HG03442 (cell line): ENCODE data around the gene EXPH5.

ENCODE experiments used
- ATAC-seq: cut with Tn5 transposase; IDR thresholded peaks from one replicate; pipeline ENCODE4 v1.9.1; 2021; ENCODE audit warnings: mild to moderate bottlenecking, moderate library complexity; ENCODE audit not compliant: unreplicated experiment

The EXPH5 gene

DNA sequence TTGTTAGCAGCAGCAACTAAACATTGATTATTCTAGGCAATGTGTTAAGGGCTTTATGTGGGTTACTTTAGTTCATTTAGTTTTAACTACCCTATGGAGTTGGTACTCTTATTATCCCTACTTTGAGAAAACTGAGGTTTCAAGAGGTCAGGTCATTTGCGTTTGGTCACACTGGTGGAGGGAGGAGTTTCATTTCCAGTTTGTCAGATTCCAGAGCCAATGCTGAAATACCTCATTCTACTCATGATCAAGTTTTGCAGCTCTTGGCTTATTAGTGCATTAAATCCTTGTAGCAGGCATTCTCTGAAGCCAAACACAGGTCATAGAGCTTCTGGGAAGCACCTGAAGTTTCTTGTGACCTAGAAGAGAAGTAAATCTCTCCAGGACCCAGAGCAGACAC lies 71.2 kb downstream of the EXPH5 start:
- no peak for ATAC-seq

DNA sequence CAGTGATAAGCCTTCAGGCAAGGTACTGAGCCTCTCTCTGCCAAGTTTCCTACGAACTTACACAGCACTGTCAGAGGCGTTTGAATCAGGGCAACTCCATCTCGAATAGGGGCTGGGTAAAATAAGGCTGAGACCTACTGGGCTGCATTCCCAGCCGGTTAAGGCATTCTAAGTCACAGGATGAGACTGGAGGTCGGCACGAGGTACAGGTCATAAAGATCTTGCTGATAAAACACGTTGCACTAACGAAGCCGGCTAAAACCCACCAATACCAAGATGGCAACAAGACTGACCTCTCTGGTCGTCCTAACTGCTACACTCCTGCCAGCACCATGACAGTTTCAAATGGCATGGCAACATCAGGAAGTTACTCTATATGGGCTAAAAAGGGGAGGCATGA lies 75.0 kb downstream of the EXPH5 start:
- ATAC-seq, result no peak

DNA sequence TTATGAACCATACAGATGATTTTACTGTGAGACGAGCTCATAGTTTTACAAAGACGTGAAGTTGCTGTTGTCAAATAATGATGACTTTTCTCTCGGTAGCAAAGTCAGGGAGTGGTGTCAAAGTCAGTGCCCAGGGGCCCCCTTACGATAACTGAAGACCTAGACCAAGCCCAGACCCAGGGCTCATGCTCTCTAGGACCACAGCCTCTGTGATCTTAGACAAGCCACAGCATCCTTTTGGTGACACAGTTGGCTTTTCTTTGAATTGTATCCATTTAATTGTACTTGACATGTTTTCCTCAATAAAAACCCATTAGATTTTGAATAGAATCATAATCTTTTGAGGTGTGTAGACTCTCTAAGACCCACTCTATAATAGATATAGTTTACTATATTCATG lies 77.4 kb downstream of the EXPH5 start:
- ATAC-seq, result no peak

DNA sequence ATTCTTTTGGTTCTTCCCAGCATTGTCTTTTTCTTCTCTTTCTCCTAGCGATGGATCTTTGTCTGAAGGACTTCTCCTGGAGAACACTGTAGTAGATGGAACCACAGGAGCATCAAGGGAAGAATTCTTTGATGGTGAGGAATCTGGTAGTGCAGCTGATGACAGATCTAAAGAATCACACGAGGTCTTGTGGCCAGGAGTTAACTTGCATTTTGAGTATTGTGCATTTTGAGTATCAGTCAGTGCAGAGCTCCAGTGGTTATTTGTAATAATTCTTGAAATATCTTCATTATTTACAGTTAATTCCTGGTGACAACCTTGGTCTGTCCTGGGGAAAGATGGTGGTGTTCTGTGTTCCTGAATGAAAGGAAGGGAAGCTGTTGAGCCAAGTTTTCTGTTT lies 80.9 kb downstream of the EXPH5 start:
- no peak for ATAC-seq

DNA sequence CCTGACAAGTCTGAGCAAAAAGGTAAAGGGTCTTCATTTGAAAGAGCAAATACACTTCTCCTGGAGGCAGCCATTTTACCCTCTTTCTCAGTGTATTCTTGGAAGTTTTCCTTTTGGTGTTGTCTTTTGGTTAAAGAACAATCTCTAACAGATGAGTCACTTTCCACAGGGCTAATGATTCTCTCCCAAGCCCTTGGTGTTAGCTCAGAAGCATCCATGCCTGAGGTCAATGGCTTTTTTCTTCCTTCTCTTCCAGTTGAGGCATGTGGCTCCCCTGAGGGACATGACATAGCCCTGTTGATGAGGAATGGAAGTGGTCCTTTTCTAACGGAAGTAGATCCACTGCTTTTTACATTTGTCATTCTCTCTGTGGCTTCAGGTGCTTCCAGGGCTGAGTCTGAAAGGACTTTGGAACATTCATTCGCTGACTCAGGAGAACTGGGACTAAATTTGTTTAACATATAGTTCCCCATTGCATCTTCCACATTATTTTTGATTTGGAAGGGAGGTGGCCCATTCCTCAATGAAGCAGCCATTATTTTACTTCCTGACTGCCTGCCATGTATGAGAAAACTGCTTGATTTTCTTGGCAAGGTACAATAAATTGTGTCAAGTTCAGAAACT lies 81.6 kb downstream of the EXPH5 start:
- no peak for ATAC-seq

DNA sequence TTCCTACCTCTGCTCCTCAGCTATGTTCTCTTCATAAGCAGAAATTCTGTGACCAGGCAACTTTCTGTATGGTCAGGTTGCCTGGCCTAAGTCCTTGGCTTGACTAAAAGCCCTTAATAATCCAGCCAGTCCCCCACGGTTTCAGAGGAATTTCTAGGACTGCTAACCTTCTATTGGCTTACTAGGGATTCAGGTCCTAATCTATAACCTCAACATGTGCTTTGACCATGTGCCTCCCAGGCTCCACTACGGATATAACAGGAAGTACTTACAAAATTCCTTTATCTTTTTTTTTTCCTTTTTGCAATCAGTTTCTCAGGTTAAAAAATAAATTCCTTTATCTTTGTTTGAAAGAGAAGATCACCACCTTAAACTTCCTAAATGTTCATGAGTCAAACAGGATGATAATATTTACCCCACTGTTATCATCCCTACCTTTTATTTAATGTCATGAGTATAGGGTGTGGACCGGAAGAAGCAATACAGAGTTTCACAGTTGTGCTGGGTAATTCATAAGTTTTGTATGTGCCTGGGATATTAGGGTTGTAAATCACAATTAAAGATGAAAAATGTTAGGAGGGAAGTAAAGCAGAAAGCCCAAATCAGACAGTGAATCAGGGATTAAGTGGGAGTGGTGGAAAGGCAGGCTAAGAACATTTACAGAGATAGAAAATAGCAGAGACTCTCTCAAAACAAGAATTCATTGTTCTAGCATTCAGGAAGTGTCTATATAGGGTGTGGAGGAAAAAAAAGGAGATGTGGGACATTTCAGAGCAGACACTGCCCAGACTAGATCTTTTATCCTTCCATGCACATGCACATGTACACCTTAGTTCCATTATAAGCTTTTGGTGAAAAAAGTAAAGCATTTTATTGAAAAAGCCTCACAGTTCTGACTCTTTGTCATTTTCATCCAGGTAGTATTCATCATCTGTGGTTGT lies 84.6 kb downstream of the EXPH5 start:
- no peak for ATAC-seq

DNA sequence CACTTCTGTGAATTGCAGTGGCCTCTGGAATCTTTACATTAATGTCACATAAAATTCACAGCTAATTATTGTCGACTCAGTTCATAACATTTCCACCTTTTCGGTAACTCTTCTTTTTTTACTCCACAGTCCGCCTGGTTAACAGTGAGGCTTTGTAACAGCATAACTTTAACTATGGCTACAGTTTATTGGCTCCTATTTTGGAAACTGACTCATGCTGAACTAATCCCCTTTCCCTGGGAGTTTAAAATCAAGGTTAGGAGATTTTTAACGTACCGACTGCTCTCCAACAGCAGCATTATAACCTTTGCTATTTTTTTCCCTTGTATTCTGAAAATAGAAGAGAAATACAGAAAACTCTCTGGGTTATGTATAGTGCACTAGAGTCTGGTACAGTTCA lies 92.2 kb downstream of the EXPH5 start:
- ATAC-seq, result no peak

DNA sequence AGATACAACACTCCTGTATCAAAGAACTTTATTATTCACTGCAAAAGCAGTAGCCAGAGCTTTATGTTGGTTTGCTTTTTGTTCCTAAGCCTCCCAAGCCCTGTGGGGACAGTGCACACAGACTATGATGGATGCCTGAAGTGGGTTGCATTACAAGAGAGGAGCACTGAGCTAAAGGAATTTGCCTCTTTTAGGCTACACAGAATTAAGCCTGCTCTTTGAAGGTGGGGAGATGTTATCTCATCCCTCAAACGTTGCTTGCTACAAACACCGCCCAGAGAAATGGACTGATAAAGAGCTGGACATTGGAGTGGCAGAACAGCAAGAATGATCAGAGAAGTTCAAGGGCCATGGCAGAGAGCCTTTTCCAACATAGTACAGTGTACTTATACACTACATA lies 92.8 kb downstream of the EXPH5 start:
- no peak for ATAC-seq

DNA sequence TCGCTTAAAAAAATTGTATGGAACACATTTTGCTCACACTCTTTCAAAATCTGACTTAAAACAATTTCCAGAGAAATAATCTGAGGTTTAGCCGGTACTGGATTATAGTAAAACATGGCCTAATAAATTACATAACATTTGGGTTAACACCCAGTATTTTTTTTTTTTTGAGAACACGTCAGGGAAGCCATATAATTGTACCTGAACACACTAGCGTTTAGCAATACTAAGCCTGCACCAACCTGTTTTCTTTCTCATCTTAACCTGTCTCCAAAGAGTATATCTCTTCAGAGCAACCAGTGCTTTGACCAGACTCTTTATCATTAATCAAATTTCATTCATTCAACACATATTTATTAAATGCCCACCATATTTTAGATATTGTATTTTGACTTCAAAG lies 93.4 kb downstream of the EXPH5 start:
- ATAC-seq, result no peak

DNA sequence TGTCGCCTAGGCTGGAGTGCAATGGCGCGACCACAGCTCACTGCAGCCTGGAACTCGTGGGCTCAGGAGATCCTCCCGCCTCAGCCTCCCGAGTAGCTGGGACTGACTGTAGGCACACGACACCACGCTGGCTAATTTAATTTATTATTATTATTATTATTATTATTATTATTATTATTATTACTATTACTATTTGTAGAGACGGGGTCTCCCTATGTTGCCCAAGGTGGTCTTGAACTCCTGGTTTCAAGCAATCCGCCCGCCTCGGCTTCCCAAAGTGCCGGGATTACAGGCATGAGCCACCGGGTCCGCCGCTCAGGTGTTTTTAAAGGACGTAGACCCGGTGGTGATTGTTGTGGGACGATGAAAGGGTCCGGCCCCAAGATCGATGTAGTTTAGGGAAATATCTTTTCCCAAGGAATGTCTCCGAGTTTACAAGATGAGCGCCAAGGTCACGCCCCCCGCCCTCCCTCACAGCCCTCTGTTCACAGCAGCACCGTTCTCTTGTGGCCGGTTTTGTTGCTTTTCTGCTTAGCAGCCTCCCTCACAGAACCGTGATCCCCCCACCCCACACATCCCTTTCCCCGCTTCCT lies 94.7 kb downstream of the EXPH5 start:
- no peak for ATAC-seq

DNA sequence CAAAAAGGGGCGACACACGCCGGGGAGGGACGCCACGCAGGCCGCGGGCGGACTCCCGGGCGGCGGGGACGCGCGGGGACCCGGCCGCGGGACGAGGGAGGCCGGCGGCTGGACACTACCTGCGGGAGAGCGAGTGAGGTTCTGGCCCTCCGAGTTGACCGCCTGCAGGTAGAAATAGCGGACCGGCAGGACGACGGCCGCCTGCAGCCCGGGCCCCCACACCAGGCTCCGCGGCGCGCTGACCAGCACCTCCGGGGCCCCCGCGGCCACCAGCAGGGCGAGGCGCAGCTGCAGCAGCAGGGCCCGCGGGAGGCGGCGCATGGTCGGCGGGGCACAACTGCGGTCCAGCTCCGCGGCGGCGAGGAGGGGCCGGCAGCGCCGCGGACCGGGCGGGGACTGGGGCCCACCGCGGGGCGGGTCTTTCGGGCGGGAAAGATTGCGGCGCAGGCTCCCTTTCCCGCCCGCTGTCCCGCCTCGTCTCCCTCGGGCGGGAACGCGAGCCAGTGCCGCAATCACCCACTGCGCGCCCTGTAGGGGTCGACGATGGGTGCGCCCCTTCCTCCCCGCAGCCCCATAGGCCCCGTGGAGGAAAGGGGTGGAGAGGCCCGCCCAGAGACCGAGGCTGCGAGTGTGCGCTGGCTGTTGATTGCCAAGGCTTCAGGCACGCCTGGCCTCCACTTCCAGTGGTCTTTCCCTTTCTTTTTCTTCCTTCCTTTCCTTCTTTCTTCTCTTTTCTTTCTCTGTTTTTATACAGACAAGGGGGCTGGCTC lies 95.3 kb downstream of the EXPH5 start, which contains the start of gene POGLUT3:
Gene POGLUT3, minus strand, starts transcription at position 339 of the 770 bp plus-strand sequence. Its CDS starts 18 bp downstream, at position 321.
- ATAC-seq, result peak; percentile 58

DNA sequence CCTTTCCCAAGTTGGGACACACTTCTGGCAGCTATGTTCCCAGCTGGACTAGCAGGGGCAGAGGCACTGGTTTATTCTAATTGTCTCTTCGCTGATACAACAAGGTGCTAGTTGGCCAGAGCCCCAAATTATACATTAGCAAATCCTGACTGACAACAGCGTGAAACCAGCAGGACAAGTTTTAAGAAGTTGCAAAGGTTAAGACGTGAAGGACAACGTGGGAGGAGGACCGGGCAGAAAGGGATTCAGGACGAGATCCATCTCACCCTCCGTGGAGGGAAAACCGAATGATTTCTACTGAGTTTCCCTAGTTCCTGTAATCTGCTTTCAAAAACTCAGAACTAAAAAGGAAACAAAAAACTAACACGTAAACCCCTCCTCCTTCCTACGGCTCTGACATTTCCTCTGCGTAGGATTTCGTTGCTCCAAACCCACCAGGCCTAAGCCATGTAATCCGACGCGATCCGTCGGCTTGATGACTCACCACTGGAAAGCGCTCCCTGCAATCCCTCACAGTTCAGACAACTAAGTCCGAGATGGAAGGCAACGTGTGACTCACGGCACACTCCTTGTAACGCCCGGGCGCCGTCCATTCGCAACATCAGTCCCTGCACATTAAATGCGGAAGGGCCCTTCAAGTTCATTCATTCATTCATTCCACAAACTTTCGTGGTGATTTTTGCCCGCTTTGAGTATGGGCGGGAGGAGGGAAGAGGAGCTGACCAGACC lies 96.1 kb downstream of the EXPH5 start:
- ATAC-seq, result peak; percentile 49

DNA sequence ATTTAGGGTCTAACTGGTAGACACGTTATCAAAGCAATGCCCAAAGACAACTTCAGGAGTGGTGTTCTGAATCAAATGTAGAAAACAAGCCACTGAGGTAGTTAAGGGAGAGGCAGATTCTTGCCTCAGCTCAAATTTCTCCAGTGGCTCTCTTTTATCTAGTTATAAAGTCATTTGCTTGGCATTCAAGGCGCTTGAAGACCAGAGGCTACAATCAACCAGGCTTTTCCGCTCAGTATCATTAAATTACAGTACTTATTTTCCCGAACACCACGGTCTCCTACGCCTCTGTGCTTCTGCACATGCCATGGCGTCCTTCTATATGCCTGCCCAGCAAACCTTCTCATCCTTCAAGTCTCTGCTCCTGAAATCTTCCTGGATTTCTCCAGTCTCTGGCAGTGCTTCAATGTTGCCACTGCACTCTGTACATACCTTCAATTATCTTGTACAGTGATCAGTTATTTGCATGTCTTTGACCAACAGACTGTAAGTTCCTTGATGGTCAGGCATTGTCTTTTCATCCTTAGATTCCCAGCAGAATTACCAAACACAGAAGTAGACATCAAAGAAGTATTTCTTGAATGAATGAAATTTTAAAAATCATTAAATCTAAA lies 96.8 kb downstream of the EXPH5 start:
- no peak for ATAC-seq

DNA sequence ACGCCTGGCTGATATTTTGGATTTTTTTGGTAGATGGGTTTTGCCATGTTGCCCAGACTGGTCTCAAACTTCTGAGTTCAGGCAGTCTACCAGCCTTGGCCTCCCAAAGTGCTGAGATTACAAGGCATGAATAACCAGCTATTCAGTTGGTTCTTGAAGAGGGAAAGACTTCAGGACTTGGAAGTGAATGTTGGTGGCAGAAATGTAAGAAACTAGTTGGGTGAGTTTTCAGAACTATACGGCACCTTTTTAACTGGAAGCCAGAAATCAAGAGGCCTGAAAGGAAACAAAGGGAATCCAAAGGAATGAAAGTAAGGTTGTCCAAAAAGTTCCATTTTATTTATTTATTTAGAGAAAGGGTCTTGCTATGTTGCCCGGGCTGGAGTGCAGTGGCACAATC lies 98.2 kb downstream of the EXPH5 start:
- no peak for ATAC-seq

DNA sequence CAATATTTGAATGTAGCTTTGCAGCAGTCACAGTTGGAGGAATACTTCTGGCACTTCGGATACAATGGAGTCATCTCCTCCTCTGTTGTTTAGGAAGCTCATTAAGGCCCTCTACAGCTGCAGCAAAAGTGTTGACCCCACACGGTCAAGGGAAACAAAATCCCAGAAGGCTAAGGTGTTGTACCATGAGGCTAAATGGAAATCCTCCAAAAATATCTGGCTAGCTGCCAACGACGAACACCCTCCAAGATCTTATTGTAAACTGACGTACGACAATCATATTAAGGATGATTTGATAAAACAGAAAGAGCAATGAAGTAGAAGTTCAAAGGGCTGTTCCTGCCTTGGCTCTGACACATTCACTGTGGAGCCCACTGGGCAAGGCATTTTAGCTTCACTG lies 99.4 kb downstream of the EXPH5 start:
- ATAC-seq, result no peak

DNA sequence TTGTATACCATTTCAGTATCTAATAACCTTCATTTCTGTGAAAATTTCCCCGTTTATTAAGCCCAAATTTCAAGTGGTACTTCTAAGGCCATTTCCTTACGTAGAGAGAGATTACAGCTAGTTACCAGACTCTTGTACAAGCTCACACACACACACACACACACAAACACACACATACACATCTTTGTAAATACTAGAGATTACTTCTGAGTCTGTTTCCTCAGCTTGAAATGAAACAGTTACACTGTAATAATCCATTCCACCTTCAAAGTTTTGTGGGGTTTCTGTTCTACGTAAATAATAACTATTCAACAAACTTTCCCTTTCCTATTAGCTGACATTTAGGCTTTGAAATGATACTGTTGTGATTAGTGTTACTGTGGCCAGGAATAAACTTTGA lies 101.6 kb downstream of the EXPH5 start:
- ATAC-seq, result no peak

DNA sequence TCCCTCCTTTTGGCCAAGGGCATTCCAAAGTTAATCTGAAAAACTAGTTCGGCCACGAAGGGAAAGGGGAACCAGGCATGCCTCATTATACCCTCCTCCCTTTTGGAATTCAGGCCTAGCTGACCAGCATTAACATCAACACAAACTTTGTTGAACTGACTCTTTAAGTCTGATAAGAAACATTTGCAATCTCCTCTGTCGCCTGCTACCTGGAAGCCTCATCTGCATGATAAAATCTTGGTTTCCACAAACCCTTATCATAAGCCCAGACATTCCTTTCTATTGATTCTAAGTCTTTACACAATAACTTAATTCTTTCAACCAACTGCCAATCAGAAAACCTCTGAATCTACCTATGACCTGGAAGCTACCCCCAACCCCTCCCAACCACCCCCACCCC lies 106.7 kb downstream of the EXPH5 start:
- ATAC-seq, result no peak

DNA sequence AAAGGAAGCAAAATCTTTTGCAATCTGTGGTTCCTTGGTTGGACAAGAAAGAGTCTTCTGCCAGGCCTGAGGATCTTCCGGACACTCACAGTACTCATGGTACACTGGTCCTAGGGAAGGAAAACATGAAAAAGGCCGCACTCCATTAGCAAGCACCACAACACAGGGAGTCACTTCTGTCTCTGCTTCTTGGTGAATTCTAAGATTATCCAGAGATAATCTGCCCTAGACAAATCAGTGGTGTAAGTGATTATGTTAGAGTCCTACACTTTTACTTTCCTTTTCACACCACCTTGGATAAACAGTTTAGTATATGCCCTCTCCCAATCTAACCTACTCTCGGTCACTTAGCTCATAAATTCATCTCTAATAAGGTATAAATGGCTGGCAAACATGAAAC lies 107.2 kb downstream of the EXPH5 start:
- ATAC-seq, result no peak

DNA sequence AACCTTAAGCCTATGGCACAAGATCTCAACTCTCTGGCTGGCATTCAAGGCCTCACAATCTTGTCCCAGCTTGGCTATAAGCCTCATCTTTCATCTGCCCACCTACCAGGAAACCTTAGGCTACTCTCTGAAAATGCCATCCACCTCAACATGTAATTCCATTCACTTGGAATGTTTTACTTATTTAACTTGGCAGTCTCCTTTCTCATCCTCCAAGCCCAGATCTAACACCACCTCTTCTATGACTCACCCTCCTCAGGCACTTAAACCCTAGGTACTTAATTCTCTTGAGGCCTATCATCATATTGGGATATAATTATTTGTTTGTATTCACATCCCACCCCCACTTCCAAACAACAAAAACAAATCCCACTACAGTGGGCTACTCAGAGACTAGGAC lies 110.4 kb downstream of the EXPH5 start:
- ATAC-seq, result no peak
